HEK293 (cell line): ENCODE measurements around the gene TMEM88.

Experiments used
- CTCF ChIP-seq: fragments of 450-650 bp; formaldehyde crosslinking; IDR thresholded peaks from 2 replicates; pipeline ENCODE4 v1.5.1; 2016; ENCODE audit warnings: missing biosample characterization, missing genetic modification characterization
- HOXD13 ChIP-seq: sonication (generic); formaldehyde crosslinking; IDR thresholded peaks from 2 replicates; pipeline ENCODE4 v1.8.0; 2022; ENCODE audit warnings: missing genetic modification reagents, borderline replicate concordance
- IKZF3 ChIP-seq: fragments of 450-650 bp; IDR thresholded peaks from 2 replicates; pipeline ENCODE4 v1.5.0; 2018; ENCODE audit warnings: missing biosample characterization, mild to moderate bottlenecking, missing genetic modification characterization, moderate library complexity
- PRDM10 ChIP-seq: fragments of 450-650 bp; formaldehyde crosslinking; IDR thresholded peaks from 2 replicates; pipeline ENCODE4 v1.5.1; 2016; ENCODE audit warnings: missing biosample characterization, missing genetic modification characterization
- SP2 ChIP-seq: fragments of 450-650 bp; formaldehyde crosslinking; IDR thresholded peaks from 2 replicates; pipeline ENCODE4 v1.5.1; 2016; ENCODE audit warnings: missing biosample characterization, missing genetic modification characterization
- WT1 ChIP-seq: fragments of 450-650 bp; formaldehyde crosslinking; IDR thresholded peaks from 2 replicates; pipeline ENCODE4 v1.5.1; 2016; ENCODE audit warnings: missing biosample characterization, missing genetic modification characterization
- ZNF19 ChIP-seq: fragments of 450-650 bp; formaldehyde crosslinking; IDR thresholded peaks from 2 replicates; pipeline ENCODE4; 2016; ENCODE audit warnings: missing biosample characterization, missing genetic modification characterization, low read depth
- ZNF239 ChIP-seq: fragments of 450-650 bp; formaldehyde crosslinking; IDR thresholded peaks from 2 replicates; pipeline ENCODE4 v1.5.1; 2016; ENCODE audit warnings: missing biosample characterization, missing genetic modification characterization
- ZNF350 ChIP-seq: fragments of 450-650 bp; formaldehyde crosslinking; IDR thresholded peaks from 2 replicates; pipeline ENCODE4 v1.5.0; 2017; ENCODE audit warnings: missing biosample characterization, mild to moderate bottlenecking, missing genetic modification characterization
- ZNF585B ChIP-seq: fragments of 450-650 bp; formaldehyde crosslinking; IDR thresholded peaks from 2 replicates; pipeline ENCODE4 v1.5.1; 2016; ENCODE audit warnings: missing biosample characterization, missing genetic modification characterization
- ZSCAN18 ChIP-seq: fragments of 450-650 bp; formaldehyde crosslinking; IDR thresholded peaks from 2 replicates; pipeline ENCODE4 v1.5.1; 2016; ENCODE audit warnings: missing biosample characterization, missing genetic modification characterization
- TF ChIP-seq, protein P1 (sequence below): fragments of 450-650 bp; formaldehyde crosslinking; IDR thresholded peaks from 2 replicates; pipeline ENCODE4 v1.5.1; 2016; ENCODE audit warnings: missing biosample characterization, missing genetic modification characterization

GRCh38 chr17:7833011-7833794 lies 21.7 kb upstream of the TMEM88 start:
- no peak for TF ChIP-seq SP2
- no peak for TF ChIP-seq CTCF (tag by site-specific recombination)
- TF ChIP-seq ZNF19 = no peak
- no peak for TF ChIP-seq ZNF239
- no peak for TF ChIP-seq ZNF585B (tag by site-specific recombination)
- TF ChIP-seq ZNF350 (tag by site-specific recombination) = no peak
- TF ChIP-seq HOXD13 = no peak
- TF ChIP-seq ZSCAN18 = no peak
- no peak for TF ChIP-seq WT1
- no peak for TF ChIP-seq IKZF3 (tag by site-specific recombination)
- TF ChIP-seq PRDM10 (tag by site-specific recombination) = no peak
- TF ChIP-seq, protein P1, sequence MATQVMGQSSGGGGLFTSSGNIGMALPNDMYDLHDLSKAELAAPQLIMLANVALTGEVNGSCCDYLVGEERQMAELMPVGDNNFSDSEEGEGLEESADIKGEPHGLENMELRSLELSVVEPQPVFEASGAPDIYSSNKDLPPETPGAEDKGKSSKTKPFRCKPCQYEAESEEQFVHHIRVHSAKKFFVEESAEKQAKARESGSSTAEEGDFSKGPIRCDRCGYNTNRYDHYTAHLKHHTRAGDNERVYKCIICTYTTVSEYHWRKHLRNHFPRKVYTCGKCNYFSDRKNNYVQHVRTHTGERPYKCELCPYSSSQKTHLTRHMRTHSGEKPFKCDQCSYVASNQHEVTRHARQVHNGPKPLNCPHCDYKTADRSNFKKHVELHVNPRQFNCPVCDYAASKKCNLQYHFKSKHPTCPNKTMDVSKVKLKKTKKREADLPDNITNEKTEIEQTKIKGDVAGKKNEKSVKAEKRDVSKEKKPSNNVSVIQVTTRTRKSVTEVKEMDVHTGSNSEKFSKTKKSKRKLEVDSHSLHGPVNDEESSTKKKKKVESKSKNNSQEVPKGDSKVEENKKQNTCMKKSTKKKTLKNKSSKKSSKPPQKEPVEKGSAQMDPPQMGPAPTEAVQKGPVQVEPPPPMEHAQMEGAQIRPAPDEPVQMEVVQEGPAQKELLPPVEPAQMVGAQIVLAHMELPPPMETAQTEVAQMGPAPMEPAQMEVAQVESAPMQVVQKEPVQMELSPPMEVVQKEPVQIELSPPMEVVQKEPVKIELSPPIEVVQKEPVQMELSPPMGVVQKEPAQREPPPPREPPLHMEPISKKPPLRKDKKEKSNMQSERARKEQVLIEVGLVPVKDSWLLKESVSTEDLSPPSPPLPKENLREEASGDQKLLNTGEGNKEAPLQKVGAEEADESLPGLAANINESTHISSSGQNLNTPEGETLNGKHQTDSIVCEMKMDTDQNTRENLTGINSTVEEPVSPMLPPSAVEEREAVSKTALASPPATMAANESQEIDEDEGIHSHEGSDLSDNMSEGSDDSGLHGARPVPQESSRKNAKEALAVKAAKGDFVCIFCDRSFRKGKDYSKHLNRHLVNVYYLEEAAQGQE (tag by site-specific recombination) = no peak
